ENCODE data around the gene TENT5A. TPM values are rescaled to one million over a fixed set of nuclear protein-coding genes. Genes with fewer than 3 reads are reported as not detected.

TENT5A gene
- 0.73 TPM for polyA plus RNA-seq (2012; ENCODE audit: low read depth, missing spikeins)

- FAIRE-seq (peak; percentile 60), DNase-seq (ENCODE audit: insufficient read length, low spot score) (peak; percentile 60)
- TF ChIP-seq POU2F2 (IDR thresholded peaks at IDR 0.05; ENCODE audit: low read depth, low read length) (peak; percentile 71; the same call in 1 of the 2 replicates), TAF1 (IDR thresholded peaks at IDR 0.05; ENCODE audit: low read depth, low read length) (no peak)
Measured at GRCh38 chr6:81752084-81752920, at the start of gene TENT5A. Gene TENT5A, minus strand, starts transcription at chr6:81752681. Its CDS starts 540 bp downstream, at chr6:81752141.

- no peak for DNase-seq (ENCODE audit: insufficient read length, low spot score)
- FAIRE-seq, result no peak
- no peak for TF ChIP-seq POU2F2 (IDR thresholded peaks at IDR 0.05; ENCODE audit: low read depth, low read length)
- no peak for TF ChIP-seq PAX5 (IDR thresholded peaks at IDR 0.05; ENCODE audit: insufficient read depth, low read length, severe bottlenecking)
- TF ChIP-seq POLR2AphosphoS5 (IDR thresholded peaks at IDR 0.05; ENCODE audit: low read depth, low read length), result no peak
- TF ChIP-seq TAF1 (IDR thresholded peaks at IDR 0.05; ENCODE audit: low read depth, low read length), result no peak
- TF ChIP-seq SPI1 (IDR thresholded peaks at IDR 0.05; ENCODE audit: low read depth, low read length), result no peak
- TF ChIP-seq POLR2A (IDR thresholded peaks at IDR 0.05; ENCODE audit: low read depth, low read length), result no peak
Measured at GRCh38 chr6:81801489-81801888, 49.0 kb upstream of the TENT5A start.

- FAIRE-seq (no peak), DNase-seq (ENCODE audit: insufficient read length, low spot score) (no peak)
- TF ChIP-seq TAF1 (IDR thresholded peaks at IDR 0.05; ENCODE audit: low read depth, low read length), result no peak
- TF ChIP-seq POLR2A (IDR thresholded peaks at IDR 0.05; ENCODE audit: low read depth, low read length), result no peak
- no peak for TF ChIP-seq POLR2AphosphoS5 (IDR thresholded peaks at IDR 0.05; ENCODE audit: low read depth, low read length)
- no peak for TF ChIP-seq POU2F2 (IDR thresholded peaks at IDR 0.05; ENCODE audit: low read depth, low read length)
- no peak for TF ChIP-seq PAX5 (IDR thresholded peaks at IDR 0.05; ENCODE audit: insufficient read depth, low read length, severe bottlenecking)
- no peak for TF ChIP-seq SPI1 (IDR thresholded peaks at IDR 0.05; ENCODE audit: low read depth, low read length)
Measured at GRCh38 chr6:81800666-81801065, 48.2 kb upstream of the TENT5A start.

- TF ChIP-seq POLR2A (IDR thresholded peaks at IDR 0.05; ENCODE audit: low read depth, low read length), result no peak
- no peak for TF ChIP-seq POU2F2 (IDR thresholded peaks at IDR 0.05; ENCODE audit: low read depth, low read length)
- TF ChIP-seq SPI1 (IDR thresholded peaks at IDR 0.05; ENCODE audit: low read depth, low read length), result no peak
- TF ChIP-seq POLR2AphosphoS5 (IDR thresholded peaks at IDR 0.05; ENCODE audit: low read depth, low read length), result no peak
- TF ChIP-seq TAF1 (IDR thresholded peaks at IDR 0.05; ENCODE audit: low read depth, low read length), result no peak
- TF ChIP-seq PAX5 (IDR thresholded peaks at IDR 0.05; ENCODE audit: insufficient read depth, low read length, severe bottlenecking), result no peak
Measured at GRCh38 chr6:81799323-81799722, 46.8 kb upstream of the TENT5A start.

GRCh38 chr6:81797591-81797990, 45.1 kb upstream of the TENT5A start:
- no peak for DNase-seq (ENCODE audit: insufficient read length, low spot score)
- FAIRE-seq, result no peak
- TF ChIP-seq TAF1 (IDR thresholded peaks at IDR 0.05; ENCODE audit: low read depth, low read length), result no peak
- TF ChIP-seq POLR2AphosphoS5 (IDR thresholded peaks at IDR 0.05; ENCODE audit: low read depth, low read length), result no peak
- no peak for TF ChIP-seq POU2F2 (IDR thresholded peaks at IDR 0.05; ENCODE audit: low read depth, low read length)
- TF ChIP-seq SPI1 (IDR thresholded peaks at IDR 0.05; ENCODE audit: low read depth, low read length), result no peak
- no peak for TF ChIP-seq PAX5 (IDR thresholded peaks at IDR 0.05; ENCODE audit: insufficient read depth, low read length, severe bottlenecking)
- no peak for TF ChIP-seq POLR2A (IDR thresholded peaks at IDR 0.05; ENCODE audit: low read depth, low read length)

More at GRCh38 chr6:81799323-81799722, 46.8 kb upstream of the TENT5A start:
- FAIRE-seq (no peak), DNase-seq (ENCODE audit: insufficient read length, low spot score) (no peak)

- TF ChIP-seq POU2F2 (IDR thresholded peaks at IDR 0.05; ENCODE audit: low read depth, low read length), result no peak
- TF ChIP-seq PAX5 (IDR thresholded peaks at IDR 0.05; ENCODE audit: insufficient read depth, low read length, severe bottlenecking), result no peak
- no peak for TF ChIP-seq TAF1 (IDR thresholded peaks at IDR 0.05; ENCODE audit: low read depth, low read length)
- TF ChIP-seq POLR2A (IDR thresholded peaks at IDR 0.05; ENCODE audit: low read depth, low read length), result no peak
- no peak for TF ChIP-seq POLR2AphosphoS5 (IDR thresholded peaks at IDR 0.05; ENCODE audit: low read depth, low read length)
- no peak for TF ChIP-seq SPI1 (IDR thresholded peaks at IDR 0.05; ENCODE audit: low read depth, low read length)
- FAIRE-seq (no peak), DNase-seq (ENCODE audit: insufficient read length, low spot score) (no peak)
Measured at GRCh38 chr6:81795890-81796289, 43.4 kb upstream of the TENT5A start.

GRCh38 chr6:81793821-81794475, 41.5 kb upstream of the TENT5A start:
- TF ChIP-seq PAX5 (IDR thresholded peaks at IDR 0.05; ENCODE audit: insufficient read depth, low read length, severe bottlenecking), result no peak
- no peak for TF ChIP-seq POU2F2 (IDR thresholded peaks at IDR 0.05; ENCODE audit: low read depth, low read length)
- TF ChIP-seq POLR2AphosphoS5 (IDR thresholded peaks at IDR 0.05; ENCODE audit: low read depth, low read length), result no peak
- no peak for TF ChIP-seq POLR2A (IDR thresholded peaks at IDR 0.05; ENCODE audit: low read depth, low read length)
- no peak for TF ChIP-seq TAF1 (IDR thresholded peaks at IDR 0.05; ENCODE audit: low read depth, low read length)
- no peak for TF ChIP-seq SPI1 (IDR thresholded peaks at IDR 0.05; ENCODE audit: low read depth, low read length)
- FAIRE-seq (no peak), DNase-seq (ENCODE audit: insufficient read length, low spot score) (no peak)

GRCh38 chr6:81792826-81793225, 40.3 kb upstream of the TENT5A start:
- TF ChIP-seq TAF1 (IDR thresholded peaks at IDR 0.05; ENCODE audit: low read depth, low read length), result no peak
- DNase-seq (ENCODE audit: insufficient read length, low spot score), result no peak
- no peak for FAIRE-seq

- FAIRE-seq (no peak), DNase-seq (ENCODE audit: insufficient read length, low spot score) (no peak)
- TF ChIP-seq POU2F2 (IDR thresholded peaks at IDR 0.05; ENCODE audit: low read depth, low read length) (no peak), PAX5 (IDR thresholded peaks at IDR 0.05; ENCODE audit: insufficient read depth, low read length, severe bottlenecking) (no peak), TAF1 (IDR thresholded peaks at IDR 0.05; ENCODE audit: low read depth, low read length) (no peak), SPI1 (IDR thresholded peaks at IDR 0.05; ENCODE audit: low read depth, low read length) (no peak), POLR2AphosphoS5 (IDR thresholded peaks at IDR 0.05; ENCODE audit: low read depth, low read length) (no peak), POLR2A (IDR thresholded peaks at IDR 0.05; ENCODE audit: low read depth, low read length) (no peak)
Measured at GRCh38 chr6:81791756-81792155, 39.3 kb upstream of the TENT5A start.
